Osteocyte (in vitro differentiated cells): Measurements from ENCODE around the gene POU6F2. TPM values are rescaled to one million over a fixed set of nuclear protein-coding genes. Genes with fewer than 3 reads are reported as not detected.

Source experiments
- DNase-seq: peaks from one replicate; pipeline ENCODE4 v3.0.0; 2021; ENCODE audit warnings: mixed read lengths; ENCODE audit not compliant: unreplicated experiment; ENCODE audit errors: extremely low spot score
- H3K27ac Mint-ChIP-seq: one replicate; pipeline ENCODE4 v1.8.0; 2021; ENCODE audit warnings: mild to moderate bottlenecking, mixed read lengths; ENCODE audit not compliant: unreplicated experiment
- H3K27me3 Mint-ChIP-seq: one replicate; pipeline ENCODE4 v1.8.0; 2021; ENCODE audit warnings: mixed read lengths; ENCODE audit not compliant: unreplicated experiment
- H3K36me3 Mint-ChIP-seq: one replicate; pipeline ENCODE4 v1.8.0; 2021; ENCODE audit warnings: mixed read lengths; ENCODE audit not compliant: unreplicated experiment
- H3K4me1 Mint-ChIP-seq: one replicate; pipeline ENCODE4 v1.8.0; 2021; ENCODE audit warnings: mixed read lengths; ENCODE audit not compliant: unreplicated experiment
- H3K4me3 Mint-ChIP-seq: one replicate; pipeline ENCODE4 v1.8.0; 2021; ENCODE audit warnings: mild to moderate bottlenecking, moderate library complexity, mixed read lengths; ENCODE audit not compliant: unreplicated experiment
- H3K9me3 Mint-ChIP-seq: one replicate; pipeline ENCODE4 v1.8.0; 2021; ENCODE audit warnings: mixed read lengths; ENCODE audit not compliant: unreplicated experiment
- CTCF ChIP-seq: fragments of 200-600 bp; sonication (generic); IDR thresholded peaks from 2 replicates; pipeline ENCODE4 v1.5.0; 2021; ENCODE audit warnings: antibody characterized with exemption, mild to moderate bottlenecking, moderate library complexity
- total RNA-seq: library from RNA; stranded (reverse); gene quantifications from 2 replicates; pipeline ENCODE4 v1.2.1, GENCODE V29; 2021

Gene POU6F2
- total RNA-seq, 1 donor from 2014 or later: 0.78 TPM

DNA sequence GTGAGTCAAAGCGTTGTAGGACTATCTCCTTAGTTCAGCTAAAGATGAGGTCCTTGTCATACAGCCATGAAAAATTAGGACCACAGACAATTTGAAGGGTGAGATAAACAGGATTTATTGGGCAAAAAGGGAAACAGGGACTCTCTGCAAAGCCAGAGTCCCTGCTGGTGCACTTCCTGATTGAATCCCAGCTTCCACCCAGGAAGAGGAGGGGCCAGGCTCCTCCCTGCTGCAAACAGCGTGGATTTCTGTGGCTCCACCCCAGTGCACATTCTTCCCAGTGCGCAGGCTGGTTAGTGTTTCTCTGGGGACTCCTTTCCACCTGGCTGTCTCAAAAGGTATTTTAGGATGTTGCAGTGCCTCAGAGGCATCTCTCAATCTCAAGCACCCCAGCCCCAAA, 423.1 kb downstream of the POU6F2 start:
- peaks cover 12% of the 10 kb centered on the region for H3K4me1 Mint-ChIP-seq
- no peaks in the 10 kb centered on the region for H3K36me3 Mint-ChIP-seq
- H3K4me3 Mint-ChIP-seq: no peak overlapping the region
- no peak overlapping the region for H3K27ac Mint-ChIP-seq
- no peaks in the 10 kb centered on the region for H3K9me3 Mint-ChIP-seq
- no peak for TF ChIP-seq CTCF
- H3K27me3 Mint-ChIP-seq: no peaks in the 10 kb centered on the region
- no peak for DNase-seq

DNA sequence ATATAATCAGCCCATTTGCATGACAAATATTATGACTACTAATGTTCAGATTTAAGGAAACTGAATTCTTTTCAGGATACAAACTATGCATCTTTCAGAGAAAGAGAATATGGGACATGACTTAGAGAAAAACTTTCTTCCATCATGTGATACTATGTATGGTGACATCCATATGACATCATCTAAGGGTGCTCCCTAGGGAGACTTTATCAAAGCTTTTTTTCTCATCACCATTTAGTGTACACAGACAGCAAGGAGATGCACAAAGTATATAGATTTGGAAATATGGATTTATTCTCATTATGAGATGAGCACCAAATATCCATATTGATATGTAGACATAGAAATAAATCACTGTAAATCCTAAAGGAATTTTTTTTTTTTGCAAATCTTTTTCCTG, 424.3 kb downstream of the POU6F2 start:
- Mint-ChIP-seq H3K36me3 (no peaks in the 10 kb centered on the region), H3K9me3 (no peaks in the 10 kb centered on the region), H3K27me3 (no peaks in the 10 kb centered on the region), H3K27ac (no peak overlapping the region), H3K4me3 (no peak overlapping the region), H3K4me1 (peaks cover 19% of the 10 kb centered on the region)
- TF ChIP-seq CTCF: no peak
- DNase-seq: no peak

DNA sequence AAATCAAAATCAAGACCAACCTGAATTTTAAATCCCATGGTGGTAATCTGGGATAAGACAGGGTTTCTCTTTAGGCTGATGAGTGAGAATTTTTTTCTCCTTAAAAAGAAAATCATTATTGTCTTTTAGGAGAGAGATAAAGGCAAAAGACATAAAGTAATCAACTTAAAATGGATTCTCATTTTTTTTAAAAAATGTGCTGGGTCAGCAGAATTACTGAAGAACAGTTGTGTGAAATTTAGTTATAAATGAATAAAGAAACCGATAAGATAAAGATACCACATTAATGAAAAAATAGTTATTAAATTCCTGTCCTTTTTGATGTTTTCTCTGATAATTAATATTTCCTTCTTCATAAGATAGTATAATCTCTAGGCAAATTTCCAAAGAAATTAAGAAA, 427.2 kb downstream of the POU6F2 start:
- Mint-ChIP-seq H3K4me3 (no peak overlapping the region), H3K36me3 (no peaks in the 10 kb centered on the region)

DNA sequence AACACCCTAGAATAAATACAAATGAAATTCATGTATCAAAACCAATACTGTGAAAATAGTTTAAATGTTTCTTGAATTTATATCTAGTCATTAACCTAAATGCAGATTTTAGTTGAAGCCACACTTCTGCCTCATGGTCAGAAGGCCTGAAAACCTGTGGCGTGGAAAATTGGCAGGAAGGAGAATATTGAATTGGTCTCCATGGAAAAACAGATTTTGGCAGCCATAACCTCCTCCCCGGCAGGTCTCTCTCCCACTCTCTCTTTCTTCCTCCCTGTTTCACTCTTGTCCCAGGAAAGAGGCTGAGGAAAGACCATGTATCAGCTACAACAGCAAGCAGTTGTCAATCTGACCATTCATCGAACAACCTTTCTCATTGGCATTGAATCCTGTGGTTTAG, 427.9 kb downstream of the POU6F2 start:
- TF ChIP-seq CTCF: no peak
- Mint-ChIP-seq H3K9me3 (no peaks in the 10 kb centered on the region), H3K36me3 (no peaks in the 10 kb centered on the region), H3K27me3 (no peaks in the 10 kb centered on the region), H3K27ac (no peak overlapping the region), H3K4me1 (peaks cover 10% of the 10 kb centered on the region), H3K4me3 (no peak overlapping the region)
- no peak for DNase-seq

More for the DNA sequence above, 427.2 kb downstream of the POU6F2 start:
- no peak for DNase-seq
- peaks cover 16% of the 10 kb centered on the region for H3K4me1 Mint-ChIP-seq
- H3K27ac Mint-ChIP-seq: no peak overlapping the region
- TF ChIP-seq CTCF: no peak
- no peaks in the 10 kb centered on the region for H3K27me3 Mint-ChIP-seq
- no peaks in the 10 kb centered on the region for H3K9me3 Mint-ChIP-seq

DNA sequence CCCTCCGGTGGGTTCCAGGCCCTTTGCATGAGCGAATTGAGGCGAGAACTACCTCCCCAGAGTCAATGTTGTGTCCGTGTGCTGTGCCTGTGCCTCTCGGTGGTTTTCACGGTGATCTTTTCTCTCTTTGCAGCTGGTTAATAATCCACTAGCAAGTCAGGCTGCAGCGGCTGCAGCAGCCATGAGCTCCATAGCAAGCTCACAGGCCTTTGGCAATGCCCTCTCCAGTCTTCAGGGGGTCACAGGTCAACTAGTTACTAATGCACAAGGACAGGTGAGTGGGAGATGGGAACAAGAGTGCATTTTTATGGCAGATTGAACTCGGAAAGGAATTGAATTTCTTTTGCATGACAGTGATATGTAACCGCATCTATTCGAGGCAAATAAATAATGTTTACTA, 428.8 kb downstream of the POU6F2 start:
- H3K27me3 Mint-ChIP-seq: no peaks in the 10 kb centered on the region
- H3K36me3 Mint-ChIP-seq: no peaks in the 10 kb centered on the region
- H3K4me1 Mint-ChIP-seq: peaks cover 10% of the 10 kb centered on the region
- H3K9me3 Mint-ChIP-seq: no peaks in the 10 kb centered on the region
- TF ChIP-seq CTCF: no peak
- H3K4me3 Mint-ChIP-seq: no peak overlapping the region
- H3K27ac Mint-ChIP-seq: no peak overlapping the region
- no peak for DNase-seq
